Measurements from ENCODE around the gene NAT8L.

NAT8L gene

GRCh38 chr4:2095236-2096072 lies 36.3 kb downstream of the NAT8L start:
- DNase-seq (ENCODE audit: low spot score), result no peak

DNA sequence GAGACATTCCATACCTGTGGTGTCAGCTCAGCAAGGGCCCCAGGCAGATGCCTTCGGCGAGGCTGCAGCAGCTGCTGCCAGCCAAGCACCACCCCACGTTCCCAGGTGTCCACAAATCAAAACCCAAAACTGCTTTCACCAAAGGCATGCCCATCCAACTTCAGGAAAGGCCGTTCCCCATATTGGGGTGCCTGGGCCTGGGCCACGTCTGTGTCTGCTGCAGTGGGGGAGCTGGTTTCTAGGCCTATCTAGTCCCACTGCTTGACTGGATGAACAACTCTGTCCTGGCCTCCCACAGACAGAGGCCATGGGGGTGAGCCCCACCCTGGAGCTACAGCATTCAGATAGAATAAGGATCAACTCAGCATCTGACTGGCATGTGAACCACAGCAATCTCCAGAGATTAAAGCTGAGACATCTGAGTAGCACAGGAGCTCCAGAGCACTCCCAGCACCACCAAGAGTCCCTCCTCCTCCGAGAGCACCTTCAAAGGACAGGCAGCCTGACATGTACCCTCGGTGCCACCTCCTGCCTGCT lies 37.0 kb downstream of the NAT8L start:
- no peak for DNase-seq (ENCODE audit: low spot score)

DNA sequence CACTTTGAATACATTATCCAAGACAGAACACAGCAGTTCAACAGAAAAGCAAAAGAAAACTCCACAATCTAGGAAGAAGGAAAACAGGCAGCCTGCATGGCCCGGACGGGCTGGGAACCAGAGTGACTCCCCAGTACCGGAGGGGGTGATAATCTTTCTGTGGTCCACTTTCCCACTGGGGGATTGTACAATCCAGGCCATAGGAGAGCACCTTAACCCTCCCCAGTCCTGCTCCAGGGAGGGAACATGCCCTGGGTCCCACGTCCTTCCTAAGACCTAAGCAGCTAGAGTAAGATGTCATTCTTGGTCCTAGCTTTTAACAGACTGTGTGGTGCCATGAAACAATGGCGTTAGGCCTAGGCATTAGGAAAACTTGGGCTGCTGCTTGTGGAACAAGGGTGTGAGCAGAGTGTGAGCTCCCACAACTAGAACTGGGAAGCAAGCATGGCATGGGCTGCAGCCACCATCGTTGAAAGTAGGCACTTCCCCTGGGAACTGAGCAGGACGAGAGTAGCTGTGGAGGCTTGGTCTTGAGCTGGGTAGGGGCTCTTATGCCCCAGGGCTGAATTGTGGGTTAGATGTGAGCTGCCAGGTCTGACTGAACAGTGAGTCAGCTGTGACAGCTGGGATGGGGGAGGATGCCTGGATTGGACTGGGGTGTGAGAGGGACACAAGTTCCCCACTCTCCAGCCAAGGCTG lies 42.4 kb downstream of the NAT8L start:
- no peak for DNase-seq (ENCODE audit: low spot score)

- no peak for DNase-seq (ENCODE audit: low spot score)
These were observed 43.1 kb downstream of the NAT8L start for GRCh38 chr4:2102045-2102883.

GRCh38 chr4:2103127-2103842 lies 44.2 kb downstream of the NAT8L start:
- DNase-seq (ENCODE audit: low spot score), result no peak

- peak; percentile 53 for DNase-seq (ENCODE audit: low spot score)
These were observed 44.9 kb downstream of the NAT8L start for GRCh38 chr4:2103843-2104547.

GRCh38 chr4:2104556-2105345 lies 45.6 kb downstream of the NAT8L start:
- DNase-seq (ENCODE audit: low spot score), result peak; percentile 22

DNA sequence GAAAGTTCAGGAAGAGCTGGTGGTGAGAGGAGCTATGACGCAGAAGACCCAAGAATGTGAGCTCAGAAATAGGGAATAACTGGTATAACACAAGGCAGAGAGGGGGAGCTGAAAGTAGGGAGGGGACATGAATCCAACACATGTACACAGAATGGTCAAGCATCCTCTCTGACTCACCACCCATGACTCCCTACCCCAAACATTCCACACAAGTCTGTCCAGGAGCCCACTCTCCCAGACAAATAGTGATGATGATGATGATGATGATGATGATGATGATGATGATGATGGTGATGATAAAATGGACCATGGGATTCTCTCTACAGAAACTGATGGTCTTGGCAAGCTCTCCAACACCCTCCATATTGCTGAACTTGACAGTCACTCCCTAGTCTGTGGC lies 46.4 kb downstream of the NAT8L start:
- DNase-seq (ENCODE audit: low spot score), result no peak

DNA sequence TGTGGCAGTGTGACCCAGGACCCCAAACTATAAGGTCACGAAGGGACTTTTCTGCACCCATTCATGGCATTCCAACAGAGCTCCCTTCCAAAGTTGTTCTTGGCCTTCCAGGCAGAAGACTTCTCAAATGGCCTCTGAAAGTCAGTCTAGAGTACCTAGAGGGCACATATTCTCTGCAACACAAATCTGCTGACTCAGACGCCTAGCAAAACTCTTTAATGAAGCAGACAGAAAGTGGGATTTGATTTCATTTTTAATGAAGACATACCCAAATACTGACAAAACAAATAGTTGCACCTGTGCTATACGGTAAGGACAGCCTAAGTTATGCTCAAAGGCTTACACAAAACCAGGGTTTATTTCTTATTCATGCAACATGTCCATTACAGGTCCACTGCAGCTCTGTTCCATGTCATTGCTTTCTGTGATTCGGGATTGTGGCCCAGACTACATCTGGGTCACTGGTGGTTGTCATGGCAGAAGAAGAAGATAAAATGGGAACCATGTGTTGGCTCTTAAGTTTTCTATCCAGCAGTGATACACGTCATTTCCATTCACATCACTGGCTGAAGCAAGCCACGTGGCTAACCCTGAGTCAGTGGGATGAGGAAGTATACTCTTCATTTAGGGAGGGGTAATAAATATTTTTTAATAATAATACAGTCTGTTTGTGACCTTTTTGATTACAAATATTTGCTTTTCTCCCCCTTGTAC lies 57.7 kb downstream of the NAT8L start:
- no peak for DNase-seq (ENCODE audit: low spot score)

All from NAMALWA (cell line).